CD4-positive, alpha-beta memory T cell (primary cell): ENCODE results near the gene TAF1B. TPM values are rescaled to one million over a fixed set of nuclear protein-coding genes. Genes with fewer than 3 reads are reported as not detected.
A peak's percentile ranks its signal among the peaks of the same experiment; 100 is the strongest.

Source experiments
- CTCF ChIA-PET: fragments of 350-600 bp; sonication (Branson Sonifier 250); formaldehyde crosslinking; loops from one replicate; lab custom pipeline; 2021; ENCODE audit warnings: inconsistent platforms; ENCODE audit not compliant: partially characterized antibody; lab: Charles Lee
- POLR2A ChIA-PET: fragments of 350-600 bp; sonication (Branson Sonifier 250); formaldehyde crosslinking; loops from one replicate; lab custom pipeline; 2021; ENCODE audit not compliant: partially characterized antibody; lab: Charles Lee
- DNase-seq, 5 donors: peaks; one replicate each; pipeline versions ENCODE4 v3.0.0 to v3.0.0-alpha.2; 2020 to 2022; ENCODE audit warnings: mixed read lengths in 1 of 5
- H3K27ac ChIP-seq: one replicate; pipeline ENCODE4 v1.7.0; 2013; ENCODE audit warnings: low read depth, low read length
- H3K27me3 ChIP-seq: 2 replicates; pipeline ENCODE4 v1.7.0; 2013; ENCODE audit warnings: mild to moderate bottlenecking, low read length, moderate library complexity; ENCODE audit not compliant: insufficient read depth
- H3K36me3 ChIP-seq: 2 replicates; pipeline ENCODE4 v1.7.0; 2013; ENCODE audit warnings: mild to moderate bottlenecking, low read length, moderate library complexity; ENCODE audit not compliant: insufficient read depth
- H3K4me1 ChIP-seq: 2 replicates; pipeline ENCODE4 v1.7.0; 2013; ENCODE audit warnings: mild to moderate bottlenecking, low read length, moderate library complexity; ENCODE audit not compliant: insufficient read depth
- H3K4me3 ChIP-seq, 2 donors: one replicate each; pipeline ENCODE4 v1.7.0; 2013; ENCODE audit warnings: low read length in 2 of 2, mild to moderate bottlenecking in 1 of 2
- H3K9me3 ChIP-seq, 2 donors: one replicate each; pipeline ENCODE4 v1.7.0; 2013; ENCODE audit warnings: low read length in 2 of 2, control low read depth in 1 of 2; ENCODE audit not compliant: control insufficient read depth in 1 of 2
- H3K27ac Mint-ChIP-seq, 7 donors: one replicate each; pipeline ENCODE4 v1.8.0; 2020 to 2021; ENCODE audit warnings: mixed read lengths in 7 of 7, mild to moderate bottlenecking in 6 of 7, inconsistent platforms in 3 of 7, moderate library complexity in 3 of 7
- H3K27me3 Mint-ChIP-seq, 2 donors: one replicate each; pipeline ENCODE4 v1.8.0; 2020 to 2021; ENCODE audit warnings: mixed read lengths in 2 of 2
- H3K36me3 Mint-ChIP-seq, 2 donors: one replicate each; pipeline ENCODE4 v1.8.0; 2020 to 2021; ENCODE audit warnings: mixed read lengths in 2 of 2, inconsistent platforms in 1 of 2, mild to moderate bottlenecking in 1 of 2
- H3K4me1 Mint-ChIP-seq, 4 donors: one replicate each; pipeline ENCODE4 v1.8.0; 2020 to 2021; ENCODE audit warnings: mixed read lengths in 4 of 4, mild to moderate bottlenecking in 1 of 4
- H3K4me3 Mint-ChIP-seq, 8 donors: one replicate each; pipeline ENCODE4 v1.8.0; 2020 to 2021; ENCODE audit warnings: mixed read lengths in 8 of 8, mild to moderate bottlenecking in 7 of 8, moderate library complexity in 6 of 8, inconsistent platforms in 3 of 8
- H3K9me3 Mint-ChIP-seq, 8 donors: one replicate each; pipeline ENCODE4 v1.8.0; 2020 to 2021; ENCODE audit warnings: mixed read lengths in 8 of 8, mild to moderate bottlenecking in 5 of 8, inconsistent platforms in 3 of 8, moderate library complexity in 1 of 8
- intact Hi-C: fragments of 100-400 bp; cut with micrococcal nuclease; formaldehyde crosslinking; loops from one replicate; pipeline ENCODE4 v1.15.1; 2023
- polyA plus RNA-seq, 2 donors: library from polyadenylated mRNA; unstranded; fragments of 300-500 nt; fragmentation: Illumina TruSeq; gene quantifications; one replicate each; pipeline ENCODE4 v1.2.3, GENCODE V29; 2021
- total RNA-seq, 2 experiments: library from RNA; stranded (reverse); gene quantifications; one replicate each; pipeline ENCODE4 v1.2.3, GENCODE V29; 2021

The TAF1B gene
- total and polyA plus RNA-seq, 4 experiments from 2014 or later, result 4.1 to 23.9 (median 17.8) TPM

DNA sequence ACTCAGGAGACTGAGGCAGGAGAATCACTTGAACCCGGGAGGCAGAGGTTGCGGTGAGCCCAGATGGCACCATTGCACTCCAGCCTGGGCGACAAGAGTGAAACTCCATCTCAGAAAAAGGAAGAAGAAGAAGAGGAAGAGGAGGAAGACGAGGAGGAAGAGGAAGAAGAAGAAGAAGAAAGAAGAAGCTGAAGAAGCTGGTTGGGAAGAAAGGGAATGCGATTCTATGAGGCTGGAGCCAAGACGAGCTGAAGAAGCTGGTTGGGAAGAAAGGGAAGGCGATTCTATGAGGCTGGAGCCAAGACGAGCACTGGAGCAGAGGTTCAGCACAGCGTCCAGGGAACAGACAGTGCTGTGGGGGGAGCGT, 30.3 kb upstream of the TAF1B start:
- no peak overlapping the region for H3K4me3 ChIP-seq
- ChIA-PET CTCF (interaction anchor here (0.9 to 9.0 kb wide), 14 partner anchors 11 to 622 kb away, joined by 3 to 125 read pairs (median 5); partner anchors contain the start of genes KLF11 and TAF1B), POLR2A (interaction anchor here (1.5 kb wide), 1 partner anchor 30 kb away, joined by 11 read pairs; the partner anchor contains the start of gene TAF1B)
- no peaks in the 10 kb centered on the region for H3K36me3 Mint-ChIP-seq
- no peaks in the 10 kb centered on the region for H3K27me3 ChIP-seq
- H3K4me3 Mint-ChIP-seq, result no peak overlapping the region
- no peaks in the 10 kb centered on the region for H3K36me3 ChIP-seq
- no peak for DNase-seq
- peak overlapping the region in 1 of 7 donors; percentile 20 for H3K27ac Mint-ChIP-seq
- H3K9me3 ChIP-seq, result no peaks in the 10 kb centered on the region
- peaks cover 9 to 13% (median 11%) of the 10 kb centered on the region in 4 donors for H3K4me1 Mint-ChIP-seq
- H3K9me3 Mint-ChIP-seq, result no peaks in the 10 kb centered on the region
- H3K27me3 Mint-ChIP-seq, result peaks cover 2 to 5% of the 10 kb centered on the region in 2 donors
- intact Hi-C loops, result loop anchor here (10.0 kb wide), 2 partner anchors 632 to 852 kb away; partner anchors contain the start of gene ODC1
- no peak overlapping the region for H3K27ac ChIP-seq
- H3K4me1 ChIP-seq, result peaks cover 6% of the 10 kb centered on the region

DNA sequence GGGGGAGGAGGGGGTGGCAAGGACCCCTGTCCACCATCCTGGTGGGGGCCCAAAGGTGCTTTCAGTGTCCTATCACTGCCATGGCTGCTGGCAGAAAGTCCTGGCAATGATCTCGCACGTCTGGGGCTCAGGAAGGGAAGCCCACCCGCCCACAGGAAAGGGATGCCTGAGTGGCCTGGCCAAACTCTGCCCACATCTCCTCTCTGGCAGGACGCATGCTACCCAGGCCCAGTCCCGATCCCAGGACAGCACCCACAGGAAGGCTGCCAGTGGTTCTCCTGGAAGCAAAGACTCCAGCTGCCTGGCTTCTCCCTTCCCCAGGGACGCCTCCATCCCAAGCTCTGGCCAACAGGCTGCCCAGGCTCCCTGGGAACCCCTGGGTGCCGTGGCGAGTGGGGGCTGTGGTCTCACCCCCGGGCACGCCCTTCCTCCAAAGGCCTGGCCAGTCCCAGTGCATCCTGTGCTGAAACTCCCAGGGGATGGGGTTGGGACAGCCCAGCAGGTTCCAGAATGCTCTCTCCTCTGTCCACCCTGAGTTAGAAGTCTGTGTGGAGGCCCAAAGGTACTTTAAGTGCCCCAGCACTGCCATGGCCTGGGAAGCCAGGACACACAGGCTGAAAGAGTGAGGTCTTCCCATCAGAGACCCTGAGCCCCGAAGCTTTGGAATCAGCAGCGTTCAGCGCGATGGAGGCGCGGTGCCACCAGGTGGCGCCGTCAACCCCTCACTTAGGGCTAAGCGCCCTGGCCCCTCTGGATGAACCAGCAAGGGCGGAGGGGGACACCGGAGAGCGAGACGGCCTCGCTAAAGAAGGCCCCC, 29.8 kb upstream of the TAF1B start:
- no peaks in the 10 kb centered on the region for H3K27me3 ChIP-seq
- Mint-ChIP-seq H3K9me3 (no peaks in the 10 kb centered on the region), H3K27ac (peak overlapping the region in 1 of 7 donors; percentile 77), H3K27me3 (peaks cover 2 to 5% of the 10 kb centered on the region in 2 donors), H3K36me3 (no peaks in the 10 kb centered on the region), H3K4me1 (peaks cover 9 to 16% (median 12%) of the 10 kb centered on the region in 4 donors), H3K4me3 (no peak overlapping the region)
- peak; percentile 43 to 64 (median 58) for DNase-seq
- ChIA-PET POLR2A (interaction anchor here (1.2 to 1.5 kb wide), 3 partner anchors 13 to 233 kb away, joined by 3 to 11 read pairs (median 5); partner anchors contain the start of gene TAF1B), CTCF (interaction anchor here (0.7 to 9.0 kb wide), 27 partner anchors 10 to 621 kb away, joined by 3 to 125 read pairs (median 4); partner anchors contain the start of genes KLF11 and TAF1B)
- H3K36me3 ChIP-seq, result no peaks in the 10 kb centered on the region
- H3K4me1 ChIP-seq, result peaks cover 6% of the 10 kb centered on the region
- intact Hi-C loops, result loop anchor here (1.0 to 10.0 kb wide), 5 partner anchors 30 to 851 kb away; partner anchors contain the start of genes ODC1 and TAF1B
- no peak overlapping the region for H3K4me3 ChIP-seq
- no peak overlapping the region for H3K27ac ChIP-seq
- no peaks in the 10 kb centered on the region for H3K9me3 ChIP-seq

DNA sequence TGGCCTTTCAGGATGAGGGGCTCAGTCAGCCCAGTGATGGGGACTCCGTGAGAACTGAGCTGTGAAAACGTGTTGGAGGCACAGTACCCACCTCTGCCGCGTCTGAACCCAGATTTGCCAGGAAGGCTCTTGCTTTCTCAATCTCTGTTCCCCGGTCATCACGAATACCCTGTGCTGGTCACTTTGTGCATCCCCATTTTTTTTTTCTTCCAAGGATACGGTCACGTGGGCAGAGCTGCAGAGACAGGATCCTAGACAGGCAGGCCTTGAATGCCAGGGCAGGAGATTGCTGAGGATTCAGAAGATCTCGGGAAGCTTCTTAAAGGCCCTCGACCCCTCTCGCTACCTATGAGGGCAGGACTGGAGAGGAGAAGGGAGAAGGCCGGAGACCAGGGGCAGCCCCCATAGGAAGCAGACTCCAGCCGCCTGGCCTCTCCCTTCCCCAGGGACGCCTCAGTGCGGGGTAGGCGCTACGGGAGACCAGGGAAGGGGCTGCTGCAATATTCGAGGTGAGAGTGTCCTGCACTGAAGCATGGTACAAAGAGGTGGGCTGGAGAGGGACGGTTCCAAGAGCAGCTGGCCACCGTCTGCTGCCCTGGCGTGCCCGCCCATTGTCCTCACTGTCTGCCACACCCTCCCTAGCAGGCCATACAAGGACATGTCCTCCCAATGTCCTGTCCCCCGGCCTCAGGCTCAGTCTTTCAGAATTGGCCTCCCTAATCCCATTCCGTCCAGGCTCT, 29.0 kb upstream of the TAF1B start:
- intact Hi-C loops, result loop anchor here (1.0 to 10.0 kb wide), 5 partner anchors 29 to 851 kb away; partner anchors contain the start of genes ODC1 and TAF1B
- no peaks in the 10 kb centered on the region for H3K36me3 ChIP-seq
- H3K27ac ChIP-seq, result no peak overlapping the region
- no peaks in the 10 kb centered on the region for H3K27me3 ChIP-seq
- no peaks in the 10 kb centered on the region for H3K9me3 ChIP-seq
- peaks cover 6% of the 10 kb centered on the region for H3K4me1 ChIP-seq
- CTCF ChIA-PET, result interaction anchor here (0.7 to 9.0 kb wide), 34 partner anchors 9 to 621 kb away, joined by 3 to 125 read pairs (median 4); partner anchors contain the start of genes KLF11 and TAF1B
- DNase-seq, result no peak
- Mint-ChIP-seq H3K27ac (peak overlapping the region in 1 of 7 donors; percentile 59), H3K4me3 (no peak overlapping the region), H3K36me3 (no peaks in the 10 kb centered on the region), H3K4me1 (peaks cover 9 to 16% (median 12%) of the 10 kb centered on the region in 4 donors), H3K27me3 (peaks cover 2 to 5% of the 10 kb centered on the region in 2 donors), H3K9me3 (no peaks in the 10 kb centered on the region)
- no peak overlapping the region for H3K4me3 ChIP-seq
- POLR2A ChIA-PET, result interaction anchor here (1.0 to 1.5 kb wide), 4 partner anchors 14 to 234 kb away, joined by 3 to 11 read pairs (median 4); partner anchors contain the start of gene TAF1B

DNA sequence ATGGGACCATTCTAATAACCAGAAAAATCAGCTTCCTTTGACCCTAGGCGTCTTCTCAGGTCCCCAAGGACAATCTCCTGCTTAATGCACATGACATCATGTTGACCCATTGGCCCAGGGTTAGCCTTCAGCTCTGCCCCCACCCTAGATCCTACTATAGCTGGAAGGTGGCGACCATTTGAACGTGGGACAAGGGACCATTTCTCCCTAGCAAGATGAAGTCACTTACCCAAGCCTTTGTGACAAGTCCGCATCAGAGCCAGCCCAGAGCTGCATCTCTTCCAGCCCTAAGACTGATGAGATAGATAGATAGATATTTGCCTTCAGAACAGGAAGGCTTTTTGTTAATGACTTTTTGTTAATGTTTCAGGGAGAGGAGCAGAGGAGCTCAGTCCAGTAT, 28.2 kb upstream of the TAF1B start:
- peak overlapping the region in 2 of 7 donors; percentile 11 to 65 for H3K27ac Mint-ChIP-seq
- CTCF ChIA-PET, result interaction anchor here (0.7 to 9.0 kb wide), 21 partner anchors 9 to 620 kb away, joined by 3 to 125 read pairs (median 4); partner anchors contain the start of genes KLF11 and TAF1B
- Histone ChIP-seq H3K4me1 (peaks cover 6% of the 10 kb centered on the region), H3K27ac (no peak overlapping the region), H3K9me3 (no peaks in the 10 kb centered on the region), H3K36me3 (no peaks in the 10 kb centered on the region), H3K4me3 (no peak overlapping the region), H3K27me3 (no peaks in the 10 kb centered on the region)
- no peaks in the 10 kb centered on the region for H3K9me3 Mint-ChIP-seq
- POLR2A ChIA-PET, result interaction anchor here (1.0 to 1.6 kb wide), 2 partner anchors 28 to 234 kb away, joined by 3 to 6 read pairs; partner anchors contain the start of gene TAF1B
- DNase-seq, result no peak
- no peaks in the 10 kb centered on the region for H3K36me3 Mint-ChIP-seq
- H3K27me3 Mint-ChIP-seq, result peaks cover 2 to 4% of the 10 kb centered on the region in 2 donors
- no peak overlapping the region for H3K4me3 Mint-ChIP-seq
- H3K4me1 Mint-ChIP-seq, result peaks cover 9 to 16% (median 12%) of the 10 kb centered on the region in 4 donors
- intact Hi-C loops, result loop anchor here (10.0 kb wide), 2 partner anchors 630 to 850 kb away; partner anchors contain the start of gene ODC1

DNA sequence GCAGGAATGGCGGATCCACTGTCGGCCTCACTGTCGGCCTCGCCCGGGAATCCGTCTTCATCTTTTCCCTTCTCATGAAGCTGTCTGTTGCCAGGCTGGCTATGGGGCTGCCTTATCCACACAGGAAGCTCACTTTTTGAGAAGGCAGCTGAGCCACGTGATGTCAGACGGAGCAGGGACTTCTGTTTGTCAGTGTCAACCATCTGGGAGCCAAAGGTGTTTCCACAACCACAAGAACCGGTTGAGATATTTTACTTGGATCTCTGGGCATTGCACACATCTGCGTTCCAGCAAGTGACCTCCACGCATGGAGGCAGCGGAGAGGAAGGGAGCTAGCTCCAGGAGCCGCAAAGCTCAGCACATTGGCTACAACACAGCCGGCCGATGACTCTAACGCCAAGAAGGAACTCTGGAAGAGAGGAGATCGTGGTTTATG, 27.4 kb upstream of the TAF1B start:
- Mint-ChIP-seq H3K27me3 (peaks cover 2% of the 10 kb centered on the region in 2 donors), H3K9me3 (no peaks in the 10 kb centered on the region), H3K4me1 (peaks cover 9 to 16% (median 12%) of the 10 kb centered on the region in 4 donors), H3K27ac (peak overlapping the region in 3 of 7 donors; percentile 36 to 65 (median 49)), H3K4me3 (peak overlapping the region in 2 of 8 donors; percentile 4 to 31), H3K36me3 (no peaks in the 10 kb centered on the region)
- ChIA-PET CTCF (interaction anchor here (1.0 to 9.0 kb wide), 13 partner anchors 12 to 236 kb away, joined by 3 to 125 read pairs (median 5); partner anchors contain the start of genes KLF11 and TAF1B), POLR2A (interaction anchor here (1.6 kb wide), 1 partner anchor 27 kb away, joined by 6 read pairs; the partner anchor contains the start of gene TAF1B)
- no peaks in the 10 kb centered on the region for H3K36me3 ChIP-seq
- no peak overlapping the region for H3K27ac ChIP-seq
- intact Hi-C loops, result loop anchor here (10.0 kb wide), 2 partner anchors 629 to 849 kb away; partner anchors contain the start of gene ODC1
- H3K4me3 ChIP-seq, result no peak overlapping the region
- DNase-seq, result no peak
- H3K27me3 ChIP-seq, result no peaks in the 10 kb centered on the region
- peaks cover 6% of the 10 kb centered on the region for H3K4me1 ChIP-seq
- no peaks in the 10 kb centered on the region for H3K9me3 ChIP-seq

DNA sequence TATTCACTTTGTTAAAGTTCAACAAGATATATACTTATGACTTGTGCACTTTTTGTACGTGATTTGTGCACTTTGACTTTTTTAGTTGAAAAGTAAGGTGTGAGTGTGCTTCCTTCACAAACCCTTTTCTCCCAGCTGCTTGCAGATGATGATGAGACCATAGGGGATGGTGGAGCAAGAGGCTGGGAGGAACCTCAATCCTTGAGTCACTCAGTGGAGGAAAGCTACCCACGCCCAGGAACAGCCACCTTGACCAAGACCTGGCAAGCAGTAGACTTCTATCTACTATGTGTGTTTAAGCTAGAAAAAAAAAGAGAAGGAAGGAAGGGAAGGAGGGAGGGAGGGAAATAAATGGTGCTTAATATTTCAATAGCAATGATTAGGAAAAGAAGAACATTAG, 25.2 kb upstream of the TAF1B start:
- POLR2A ChIA-PET, result no interaction called here
- Mint-ChIP-seq H3K36me3 (no peaks in the 10 kb centered on the region), H3K9me3 (no peaks in the 10 kb centered on the region), H3K27ac (peak overlapping the region in 3 of 7 donors; percentile 34 to 37 (median 35)), H3K4me3 (no peak overlapping the region), H3K4me1 (peaks cover 9 to 16% (median 12%) of the 10 kb centered on the region in 4 donors), H3K27me3 (peaks cover 0 to 2% of the 10 kb centered on the region in 2 donors)
- Histone ChIP-seq H3K27ac (no peak overlapping the region), H3K36me3 (no peaks in the 10 kb centered on the region), H3K4me1 (peaks cover 6% of the 10 kb centered on the region), H3K27me3 (no peaks in the 10 kb centered on the region), H3K4me3 (no peak overlapping the region), H3K9me3 (no peaks in the 10 kb centered on the region)
- intact Hi-C loops, result loop anchor here (10.0 kb wide), 2 partner anchors 627 to 847 kb away; partner anchors contain the start of gene ODC1
- CTCF ChIA-PET, result interaction anchor here (6.8 to 9.0 kb wide), 2 partner anchors 16 to 228 kb away, joined by 91 to 125 read pairs; partner anchors contain the start of gene KLF11
- DNase-seq, result no peak
